GM19397 (cell line): ENCODE data around the gene CHST4.
"Not testable (repeated sequence)": the region's sequence is repeated elsewhere in the genome, so short reads cannot be mapped to it uniquely, and the experiment has no call there.

Source experiments
- ATAC-seq: cut with Tn5 transposase; IDR thresholded peaks from one replicate; pipeline ENCODE4 v1.9.1; 2021; ENCODE audit warnings: mild to moderate bottlenecking, moderate library complexity; ENCODE audit not compliant: unreplicated experiment

The CHST4 gene

DNA sequence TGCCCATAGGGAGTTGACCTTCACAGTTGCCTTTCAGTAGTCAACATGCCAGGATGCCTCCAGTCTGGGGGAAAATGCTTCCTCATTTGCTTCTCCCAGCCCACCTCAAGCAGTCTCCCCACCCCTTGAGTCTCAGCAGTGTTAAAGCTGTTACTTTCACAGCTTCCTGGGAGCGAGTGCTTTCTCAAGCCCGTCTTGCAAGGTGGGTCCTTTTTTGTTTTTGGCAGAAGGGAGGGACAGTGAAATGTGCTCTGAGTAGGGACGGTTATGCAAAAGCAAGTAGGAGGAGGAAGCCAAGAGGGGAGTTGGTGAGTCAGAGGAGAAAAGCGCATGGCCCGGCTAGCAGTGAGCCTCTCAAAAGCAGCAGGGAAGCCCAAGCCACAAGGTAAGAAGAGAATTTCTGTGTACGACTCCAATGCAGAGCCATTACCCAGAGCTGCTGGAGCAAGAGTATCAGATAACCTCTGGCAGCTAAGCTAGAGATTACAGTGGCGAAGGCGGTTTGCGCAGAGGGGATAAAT is at the start of gene CHST4:
CHST4 (plus strand) TSS at position 316 of the 521 bp plus-strand sequence. CDS start 10,252 bp downstream, outside the sequence.
- no peak for ATAC-seq

GRCh38 chr16:71476457-71477124 is 49.6 kb upstream of the CHST4 start:
- ATAC-seq, result no peak

DNA sequence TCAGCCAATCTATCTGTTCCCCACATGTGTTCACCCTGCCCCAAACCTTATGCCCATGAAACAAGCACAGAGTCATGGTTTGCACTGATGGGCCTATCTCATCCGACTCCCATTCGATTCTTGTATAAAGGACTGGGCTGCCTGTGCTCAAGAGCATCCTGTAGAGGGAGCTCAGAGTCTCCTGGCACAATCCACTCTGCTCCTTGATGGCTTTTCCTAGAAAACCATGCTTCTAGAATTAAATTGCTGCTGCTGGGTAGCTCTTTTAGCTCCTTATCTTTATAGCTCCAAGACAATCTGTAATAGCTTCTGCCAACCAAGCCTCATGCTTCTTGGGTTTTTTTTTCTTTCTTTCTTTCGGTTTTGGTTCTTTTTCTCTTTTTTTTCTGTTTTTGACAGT is 46.8 kb upstream of the CHST4 start:
- no peak for ATAC-seq

- no peak for ATAC-seq
Observed at GRCh38 chr16:71480956-71481355, 45.3 kb upstream of the CHST4 start.

DNA sequence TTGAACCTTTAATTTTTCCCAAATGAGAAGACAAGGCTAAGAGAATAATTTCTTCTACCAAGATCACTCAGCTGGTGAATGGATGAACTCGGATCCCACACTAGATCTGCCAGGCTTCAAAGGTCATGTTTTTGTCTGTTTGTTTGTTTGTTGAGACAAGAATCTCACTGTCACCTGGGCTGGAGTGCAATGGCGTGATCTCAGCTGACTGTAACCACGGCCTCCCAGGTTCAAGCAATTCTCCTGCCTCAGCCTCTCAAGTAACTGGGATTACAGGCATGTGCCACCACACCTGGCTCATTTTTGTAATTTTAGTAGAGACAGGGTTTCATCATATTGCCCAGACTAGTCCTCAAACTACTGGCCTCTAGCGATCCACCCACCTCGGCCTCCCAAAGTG is 43.7 kb upstream of the CHST4 start:
- no peak for ATAC-seq

DNA sequence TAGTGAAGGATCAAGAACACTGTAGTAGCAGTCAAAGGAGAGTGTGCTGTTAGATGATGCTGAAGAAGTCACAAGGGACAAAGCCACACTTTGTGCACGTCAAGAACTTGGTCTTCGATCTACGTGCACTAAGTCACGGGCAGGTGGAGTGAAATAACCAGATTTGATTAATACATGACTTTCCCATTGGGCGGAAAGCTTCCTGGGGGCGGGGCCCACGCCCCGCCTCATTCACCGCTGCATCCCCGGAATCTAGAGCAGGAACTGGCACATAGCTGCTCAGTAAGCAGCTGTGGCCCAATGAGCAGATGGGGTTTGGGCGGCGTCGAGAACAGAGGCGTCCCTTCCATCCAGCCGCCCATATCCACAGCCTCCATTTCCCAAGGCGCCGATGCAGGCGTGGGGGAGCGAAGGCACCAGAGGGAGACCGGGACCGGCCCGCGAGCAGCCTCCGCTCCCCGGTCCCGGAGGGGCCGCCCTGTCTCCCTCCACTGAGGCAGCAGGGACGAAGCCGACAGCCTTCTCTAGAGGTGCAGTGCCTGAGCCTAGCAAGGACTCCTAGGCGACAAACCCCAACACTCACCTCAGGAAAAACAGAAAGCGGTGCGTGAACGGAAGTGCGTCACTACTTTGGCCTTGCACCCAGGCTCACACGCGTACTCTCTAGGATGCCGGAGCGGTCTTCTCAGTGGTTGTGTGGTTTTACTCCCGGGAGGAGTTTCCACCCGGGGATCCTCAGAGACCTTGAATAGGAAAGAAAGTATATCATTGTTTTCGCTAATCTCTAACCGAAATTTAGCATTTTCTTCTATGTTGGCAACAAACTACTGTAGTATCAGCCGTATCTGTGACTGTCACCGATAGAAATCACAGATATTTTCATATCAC is 42.0 kb upstream of the CHST4 start:
- peak; percentile 90 for ATAC-seq

DNA sequence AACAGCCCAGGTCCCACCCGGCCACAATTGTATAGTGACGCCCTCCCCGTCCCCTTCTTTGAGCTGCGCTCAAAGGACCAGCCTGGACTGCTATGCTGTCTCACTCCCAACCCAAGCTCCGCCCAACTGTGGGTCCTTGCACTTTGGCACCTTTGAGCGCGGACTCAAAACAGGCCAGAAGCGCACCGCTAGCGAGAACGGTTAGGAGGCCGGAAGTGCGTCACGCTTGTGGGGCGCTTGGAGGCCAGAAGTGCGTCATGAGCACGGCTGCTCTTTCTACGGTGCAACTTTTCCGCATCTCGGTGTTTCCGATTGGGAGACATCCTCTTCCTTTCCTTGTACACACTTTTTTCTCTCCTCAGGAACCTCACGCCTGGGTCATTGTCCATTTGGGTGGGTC is 37.1 kb upstream of the CHST4 start, which contains the start of gene ZNF19:
ZNF19 (minus strand) TSS at position 203 of the 400 bp plus-strand sequence. CDS start 7,210 bp downstream, outside the sequence.
- no peak for ATAC-seq

DNA sequence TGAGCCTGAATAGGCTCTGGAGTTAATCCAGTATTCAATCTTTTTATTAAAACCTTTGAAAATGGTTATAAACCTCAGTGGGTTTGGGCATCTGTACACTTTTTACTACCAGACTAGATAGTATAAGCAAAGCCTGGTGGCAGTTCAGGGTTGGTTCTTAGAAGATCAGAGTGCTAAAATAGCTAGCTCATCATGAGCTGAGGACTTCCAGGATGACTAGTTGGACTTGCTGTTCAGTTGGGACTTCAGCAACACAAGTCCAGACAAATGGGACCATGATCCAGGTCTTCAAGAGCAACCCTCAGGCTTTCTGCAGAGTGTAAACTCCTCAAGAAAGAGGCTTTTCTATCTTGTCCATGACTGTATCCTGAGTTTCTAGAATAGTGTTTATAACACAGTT is 35.9 kb upstream of the CHST4 start:
- no peak for ATAC-seq

GRCh38 chr16:71491054-71491453 is 35.2 kb upstream of the CHST4 start:
- ATAC-seq, result no peak

DNA sequence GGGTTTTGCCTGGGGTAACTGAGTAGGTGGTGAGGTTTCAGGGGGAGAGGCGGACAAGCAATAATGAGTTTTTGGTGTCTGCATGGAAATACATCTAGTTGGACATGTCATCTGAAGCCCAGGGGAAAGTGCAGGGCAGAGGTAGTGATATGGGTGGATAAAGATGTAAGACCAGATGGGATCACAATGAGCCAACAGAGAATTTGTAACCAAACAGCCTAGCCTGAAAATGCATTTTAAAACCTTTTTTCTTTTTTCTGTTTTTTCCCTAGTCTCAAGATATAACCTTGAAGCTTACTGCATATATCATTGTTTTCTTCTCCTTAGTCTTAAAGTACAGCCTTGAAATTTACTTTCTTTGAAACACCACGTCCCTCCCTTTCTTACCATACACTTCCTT is 33.4 kb upstream of the CHST4 start:
- no peak for ATAC-seq

- ATAC-seq, result no peak
Observed at GRCh38 chr16:71493213-71493612, 33.0 kb upstream of the CHST4 start.

- no peak for ATAC-seq
Observed at GRCh38 chr16:71498031-71498430, 28.2 kb upstream of the CHST4 start.

DNA sequence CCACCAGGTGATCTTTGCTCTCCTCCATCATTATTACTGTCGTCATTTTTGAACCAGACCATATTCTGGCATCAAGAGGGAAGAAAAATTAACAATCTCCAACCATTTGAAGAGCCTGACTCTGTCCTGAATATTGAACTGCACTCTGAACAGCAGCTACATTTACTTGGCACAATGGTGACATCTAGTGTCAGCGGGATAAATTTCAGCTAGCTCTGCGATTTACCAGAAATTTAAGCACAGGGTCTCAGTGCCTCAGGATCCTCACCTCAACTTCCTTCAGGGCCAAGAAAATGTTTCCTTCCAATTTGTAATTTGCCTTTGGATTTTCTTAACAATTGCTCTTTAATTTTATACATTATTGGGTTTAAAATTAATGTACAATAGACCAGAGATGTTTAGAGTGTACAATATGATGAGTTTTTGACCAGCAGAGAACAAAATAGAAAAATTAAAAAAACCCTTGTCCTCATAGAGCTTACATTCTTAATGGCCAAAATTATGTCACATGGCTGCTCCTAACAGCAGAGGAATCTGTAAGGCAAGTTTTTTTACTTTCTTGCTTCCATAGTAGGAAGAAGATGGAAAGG is 26.4 kb upstream of the CHST4 start:
- no peak for ATAC-seq

- no peak for ATAC-seq
Observed at GRCh38 chr16:71500964-71501363, 25.3 kb upstream of the CHST4 start.

DNA sequence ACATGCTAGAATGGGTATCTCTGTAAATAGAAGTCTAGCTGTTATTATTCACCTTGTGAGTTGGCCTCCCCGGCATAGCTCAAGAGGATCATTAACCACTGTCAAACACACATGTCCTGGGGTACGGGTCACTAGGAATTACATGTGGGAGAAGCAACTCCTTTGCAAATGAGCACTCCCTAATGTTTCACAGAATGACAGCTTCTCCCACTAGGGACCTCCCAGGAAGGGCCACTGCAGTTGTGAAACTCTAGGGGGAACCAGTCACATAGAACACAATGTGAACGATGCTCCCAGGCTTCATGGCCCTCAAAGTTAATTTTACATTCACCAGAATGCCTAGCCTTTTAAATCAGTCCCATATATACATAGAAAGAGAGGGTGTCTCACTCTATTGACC is 24.7 kb upstream of the CHST4 start:
- ATAC-seq, result no peak

GRCh38 chr16:71504051-71504450 is 22.2 kb upstream of the CHST4 start:
- not testable (repeated sequence) for ATAC-seq

GRCh38 chr16:71504901-71505300 is 21.3 kb upstream of the CHST4 start:
- no peak for ATAC-seq

- no peak for ATAC-seq
Observed at GRCh38 chr16:71507061-71507460, 19.2 kb upstream of the CHST4 start.

GRCh38 chr16:71513302-71513701 is 12.9 kb upstream of the CHST4 start:
- ATAC-seq, result no peak

- ATAC-seq, result no peak
Observed at GRCh38 chr16:71514476-71514875, 11.8 kb upstream of the CHST4 start.

GRCh38 chr16:71515026-71515425 is 11.2 kb upstream of the CHST4 start:
- ATAC-seq, result no peak
